Cardiac muscle cell (in vitro differentiated cells and primary cell): ENCODE data around the gene DLG2. TPM values are rescaled to one million over a fixed set of nuclear protein-coding genes. Genes with fewer than 3 reads are reported as not detected.

Experiments
- DNase-seq, 2 donors: peaks; one replicate each; pipeline versions ENCODE4 v3.0.0 to v3.0.0-alpha.2; 2010 to 2017; ENCODE audit warnings: low read depth in 1 of 2, low spot score in 1 of 2
- H3K27ac ChIP-seq: fragments of 200-600 bp; sonication (generic); 2 replicates; pipeline ENCODE4 v1.5.1; 2016
- H3K27me3 ChIP-seq: fragments of 200-600 bp; sonication (generic); 2 replicates; pipeline ENCODE4 v1.6.0; 2016; ENCODE audit warnings: control low read depth
- H3K36me3 ChIP-seq: fragments of 200-600 bp; sonication (generic); 2 replicates; pipeline ENCODE4 v1.5.1; 2016; ENCODE audit warnings: control low read depth
- H3K4me1 ChIP-seq: fragments of 200-600 bp; sonication (generic); 2 replicates; pipeline ENCODE4 v1.8.1; 2017; ENCODE audit warnings: low read depth, mild to moderate bottlenecking, mixed run types
- H3K4me3 ChIP-seq: fragments of 200-600 bp; sonication (generic); 2 replicates; pipeline ENCODE4 v1.5.1; 2016; ENCODE audit warnings: mild to moderate bottlenecking
- H3K9me3 ChIP-seq: fragments of 200-600 bp; sonication (generic); 2 replicates; pipeline ENCODE4 v1.5.1; 2017; ENCODE audit warnings: low read depth, mild to moderate bottlenecking, control low read depth
- polyA plus RNA-seq: library from polyadenylated mRNA; unstranded; fragments of >200 nt; fragmentation: Nextera tagmentation; extraction: Ambion mirVana; gene quantifications from 2 replicates; pipeline ENCODE4 v1.2.1, GENCODE V29; 2016
- total RNA-seq: library from RNA; depleted of rRNA; stranded (reverse); fragments of >200 nt; gene quantifications from 2 replicates; pipeline ENCODE4 v1.2.3, GENCODE V29; 2016
- TF ChIP-seq, protein P1 (sequence below): IDR thresholded peaks from 2 replicates; pipeline ENCODE4 v1.5.1; 2012; ENCODE audit warnings: low read depth, mild to moderate bottlenecking, low read length

Gene DLG2
- total and polyA plus RNA-seq, 2 experiments from 2014 or later: 3.5 to 15.9 TPM

DNA sequence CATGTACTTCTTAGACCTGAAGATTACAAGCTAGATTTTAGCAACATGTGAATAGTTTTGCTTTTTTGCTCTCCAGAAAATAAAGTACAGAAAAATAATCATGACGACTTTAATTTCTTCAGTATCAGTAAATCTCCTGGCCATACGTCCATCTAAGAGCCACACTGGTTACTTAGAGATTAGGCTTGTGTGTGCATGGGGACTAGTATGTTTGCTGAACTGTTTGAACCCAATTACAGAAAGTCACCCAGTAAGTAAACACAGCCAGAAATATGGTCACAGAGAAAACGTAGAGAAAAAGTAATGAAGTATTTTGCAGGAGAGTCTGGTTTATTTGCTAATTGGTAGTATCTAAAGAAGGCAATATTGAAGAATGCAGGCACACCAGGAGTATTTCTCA is 1287.3 kb downstream of the DLG2 start:
- no peak overlapping the region for H3K27ac ChIP-seq
- H3K27me3 ChIP-seq: no peaks in the 10 kb centered on the region
- no peaks in the 10 kb centered on the region for H3K9me3 ChIP-seq
- TF ChIP-seq, protein P1, sequence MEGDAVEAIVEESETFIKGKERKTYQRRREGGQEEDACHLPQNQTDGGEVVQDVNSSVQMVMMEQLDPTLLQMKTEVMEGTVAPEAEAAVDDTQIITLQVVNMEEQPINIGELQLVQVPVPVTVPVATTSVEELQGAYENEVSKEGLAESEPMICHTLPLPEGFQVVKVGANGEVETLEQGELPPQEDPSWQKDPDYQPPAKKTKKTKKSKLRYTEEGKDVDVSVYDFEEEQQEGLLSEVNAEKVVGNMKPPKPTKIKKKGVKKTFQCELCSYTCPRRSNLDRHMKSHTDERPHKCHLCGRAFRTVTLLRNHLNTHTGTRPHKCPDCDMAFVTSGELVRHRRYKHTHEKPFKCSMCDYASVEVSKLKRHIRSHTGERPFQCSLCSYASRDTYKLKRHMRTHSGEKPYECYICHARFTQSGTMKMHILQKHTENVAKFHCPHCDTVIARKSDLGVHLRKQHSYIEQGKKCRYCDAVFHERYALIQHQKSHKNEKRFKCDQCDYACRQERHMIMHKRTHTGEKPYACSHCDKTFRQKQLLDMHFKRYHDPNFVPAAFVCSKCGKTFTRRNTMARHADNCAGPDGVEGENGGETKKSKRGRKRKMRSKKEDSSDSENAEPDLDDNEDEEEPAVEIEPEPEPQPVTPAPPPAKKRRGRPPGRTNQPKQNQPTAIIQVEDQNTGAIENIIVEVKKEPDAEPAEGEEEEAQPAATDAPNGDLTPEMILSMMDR: no peak
- DNase-seq: no peak
- H3K4me1 ChIP-seq: no peaks in the 10 kb centered on the region
- no peak overlapping the region for H3K4me3 ChIP-seq
- H3K36me3 ChIP-seq: no peaks in the 10 kb centered on the region

DNA sequence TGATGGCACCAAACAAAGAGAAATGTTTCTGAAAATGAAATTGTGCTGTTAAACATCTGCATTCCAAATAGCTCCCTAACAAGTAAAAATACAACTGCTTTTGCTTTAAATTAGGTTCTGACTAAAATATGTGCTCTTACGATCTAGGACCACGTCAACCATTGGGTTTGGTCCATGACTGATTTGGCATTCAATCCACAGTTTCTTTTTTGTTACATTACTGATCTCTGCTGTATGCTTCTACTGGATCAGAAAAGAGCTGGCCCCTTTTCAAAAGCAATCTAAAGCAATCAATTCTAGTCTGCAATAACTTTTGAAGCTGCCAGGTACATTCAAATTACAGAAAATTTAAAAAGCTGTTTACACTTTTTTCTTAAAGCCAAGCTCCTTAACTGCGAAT is 1293.9 kb downstream of the DLG2 start:
- Histone ChIP-seq H3K4me3 (no peak overlapping the region), H3K27me3 (no peaks in the 10 kb centered on the region), H3K36me3 (no peaks in the 10 kb centered on the region)

DNA sequence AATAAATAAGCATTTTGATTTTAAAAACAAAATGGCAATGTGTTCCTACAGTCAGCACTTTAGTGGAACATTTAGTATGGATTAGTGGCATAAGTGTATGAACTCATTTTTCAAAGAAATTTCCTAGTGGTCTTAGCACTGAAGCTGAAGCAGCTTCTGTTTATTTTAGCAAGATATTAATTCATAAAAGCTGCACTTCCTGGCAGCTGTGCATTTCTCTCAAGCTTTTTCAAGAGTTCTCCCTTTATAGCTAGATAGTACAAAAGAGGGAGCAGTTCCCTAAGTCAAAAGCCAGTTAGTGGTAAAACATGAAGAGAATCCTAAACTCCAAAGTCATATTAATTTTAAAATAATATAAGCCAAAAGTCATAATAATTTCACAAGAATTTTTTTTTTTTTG is 1304.9 kb downstream of the DLG2 start:
- H3K4me3 ChIP-seq: no peak overlapping the region
- H3K27ac ChIP-seq: no peak overlapping the region
- no peak for DNase-seq
- no peaks in the 10 kb centered on the region for H3K27me3 ChIP-seq
- TF ChIP-seq, protein P1: no peak
- H3K36me3 ChIP-seq: no peaks in the 10 kb centered on the region
- no peaks in the 10 kb centered on the region for H3K4me1 ChIP-seq
- no peaks in the 10 kb centered on the region for H3K9me3 ChIP-seq

More for the DNA sequence above, 1293.9 kb downstream of the DLG2 start:
- Histone ChIP-seq H3K27ac (no peak overlapping the region), H3K4me1 (no peaks in the 10 kb centered on the region), H3K9me3 (no peaks in the 10 kb centered on the region)
- DNase-seq: no peak
- TF ChIP-seq, protein P1: no peak

- DNase-seq: no peak
- Histone ChIP-seq H3K9me3 (no peaks in the 10 kb centered on the region), H3K4me3 (no peak overlapping the region), H3K27me3 (no peaks in the 10 kb centered on the region), H3K27ac (no peak overlapping the region), H3K36me3 (no peaks in the 10 kb centered on the region), H3K4me1 (no peaks in the 10 kb centered on the region)
- TF ChIP-seq, protein P1: no peak
Measured at GRCh38 chr11:84319863-84320262, 1307.3 kb downstream of the DLG2 start.

- TF ChIP-seq, protein P1: no peak
- peak in 1 of 2 donors; percentile 35 for DNase-seq
- no peaks in the 10 kb centered on the region for H3K9me3 ChIP-seq
- H3K27ac ChIP-seq: no peak overlapping the region
- H3K36me3 ChIP-seq: no peaks in the 10 kb centered on the region
- H3K4me3 ChIP-seq: no peak overlapping the region
- no peaks in the 10 kb centered on the region for H3K4me1 ChIP-seq
- H3K27me3 ChIP-seq: no peaks in the 10 kb centered on the region
Measured at GRCh38 chr11:84316866-84317555, 1310.1 kb downstream of the DLG2 start.
